Prostate gland (tissue), 2 donors: ENCODE measurements around the gene TEX44.

Experiments
- POLR2AphosphoS5 ChIP-seq: sonication (generic); formaldehyde crosslinking; IDR thresholded peaks from one replicate; pipeline ENCODE4 v1.6.1; 2017; ENCODE audit warnings: antibody characterized with exemption
- TF ChIP-seq, protein P1 (sequence below), 4 experiments: fragments of 200-600 bp in 2 of 4; fragments of 450-650 bp in 2 of 4; sonication (generic) in 2 of 4; IDR thresholded peaks; 1 replicate in 3 of 4; 2 replicates in 1 of 4; pipeline ENCODE4 v1.5.1; 2016 to 2019; ENCODE audit warnings: antibody characterized with exemption in 4 of 4, mild to moderate bottlenecking in 2 of 4, moderate library complexity in 2 of 4

DNA sequence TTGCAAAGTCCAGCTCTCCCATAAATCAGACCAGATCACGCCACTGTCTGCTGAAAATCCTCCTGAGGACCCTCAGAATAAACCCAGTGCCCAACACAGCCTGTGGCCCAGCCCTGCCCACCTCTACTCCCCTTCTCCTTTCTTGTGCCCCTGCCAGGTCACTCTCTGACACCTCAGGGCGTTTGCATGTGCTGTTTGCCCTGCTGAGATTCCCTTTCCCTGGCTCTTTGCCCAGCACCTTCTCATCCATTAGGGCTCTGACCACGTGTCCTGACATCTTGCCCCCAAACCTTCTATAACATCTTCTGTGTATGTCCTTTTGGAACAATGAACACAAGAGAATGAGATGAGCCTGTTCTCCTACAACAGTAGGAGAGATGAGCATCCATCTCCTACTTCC lies 43.9 kb upstream of the TEX44 start:
- TF ChIP-seq, protein P1, sequence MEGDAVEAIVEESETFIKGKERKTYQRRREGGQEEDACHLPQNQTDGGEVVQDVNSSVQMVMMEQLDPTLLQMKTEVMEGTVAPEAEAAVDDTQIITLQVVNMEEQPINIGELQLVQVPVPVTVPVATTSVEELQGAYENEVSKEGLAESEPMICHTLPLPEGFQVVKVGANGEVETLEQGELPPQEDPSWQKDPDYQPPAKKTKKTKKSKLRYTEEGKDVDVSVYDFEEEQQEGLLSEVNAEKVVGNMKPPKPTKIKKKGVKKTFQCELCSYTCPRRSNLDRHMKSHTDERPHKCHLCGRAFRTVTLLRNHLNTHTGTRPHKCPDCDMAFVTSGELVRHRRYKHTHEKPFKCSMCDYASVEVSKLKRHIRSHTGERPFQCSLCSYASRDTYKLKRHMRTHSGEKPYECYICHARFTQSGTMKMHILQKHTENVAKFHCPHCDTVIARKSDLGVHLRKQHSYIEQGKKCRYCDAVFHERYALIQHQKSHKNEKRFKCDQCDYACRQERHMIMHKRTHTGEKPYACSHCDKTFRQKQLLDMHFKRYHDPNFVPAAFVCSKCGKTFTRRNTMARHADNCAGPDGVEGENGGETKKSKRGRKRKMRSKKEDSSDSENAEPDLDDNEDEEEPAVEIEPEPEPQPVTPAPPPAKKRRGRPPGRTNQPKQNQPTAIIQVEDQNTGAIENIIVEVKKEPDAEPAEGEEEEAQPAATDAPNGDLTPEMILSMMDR (IDR thresholded peaks at IDR 0.05), result no peak
- TF ChIP-seq POLR2AphosphoS5, result no peak
